D721Med (cell line): ENCODE data around the gene VEZT.

Experiments
- DNase-seq: peaks from one replicate; pipeline ENCODE4 v3.0.0; 2011; ENCODE audit warnings: low spot score; ENCODE audit not compliant: insufficient read length
- FAIRE-seq: peaks from 2 replicates; lab custom pipeline; 2011; peaks lifted over from hg19 to GRCh38; lab: Jason Lieb, UNC
- CTCF ChIP-seq: IDR thresholded peaks from 2 replicates; pipeline ENCODE4 v1.5.1; 2012; ENCODE audit warnings: mild to moderate bottlenecking, control low read depth; ENCODE audit not compliant: insufficient read depth; ENCODE audit errors: missing control alignments

The VEZT gene

GRCh38 chr12:95224202-95225170 lies 6.9 kb downstream of the VEZT start:
- FAIRE-seq: no peak
- no peak for TF ChIP-seq CTCF
- DNase-seq: no peak

- no peak for FAIRE-seq
- no peak for DNase-seq
- no peak for TF ChIP-seq CTCF
These were observed 8.1 kb downstream of the VEZT start for GRCh38 chr12:95225645-95226212.

GRCh38 chr12:95227818-95228356 lies 10.3 kb downstream of the VEZT start:
- no peak for FAIRE-seq
- no peak for TF ChIP-seq CTCF
- no peak for DNase-seq

GRCh38 chr12:95228617-95229016 lies 11.0 kb downstream of the VEZT start:
- no peak for DNase-seq
- no peak for TF ChIP-seq CTCF
- no peak for FAIRE-seq

- no peak for TF ChIP-seq CTCF
- DNase-seq: no peak
- no peak for FAIRE-seq
These were observed 12.0 kb downstream of the VEZT start for GRCh38 chr12:95229636-95230035.

- FAIRE-seq (no peak), DNase-seq (no peak)
- no peak for TF ChIP-seq CTCF
These were observed 12.7 kb downstream of the VEZT start for GRCh38 chr12:95230313-95230712.
